ENCODE results near the gene LAMTOR5.
"Not testable (repeated sequence)": the region's sequence is repeated elsewhere in the genome, so short reads cannot be mapped to it uniquely, and the experiment has no call there.

The LAMTOR5 gene

GRCh38 chr1:110403805-110404204 lies 3.7 kb downstream of the LAMTOR5 start:
- Histone ChIP-seq H3K4me3 (no peak overlapping the region), H3K27me3 (no peaks in the 10 kb centered on the region), H3K4me1 (peaks cover 0 to 24% (median 14%) of the 10 kb centered on the region in 4 donors), H3K27ac (no peak overlapping the region), H3K36me3 (peaks cover 56 to 68% (median 60%) of the 10 kb centered on the region in 3 donors), H3K9me3 (no peaks in the 10 kb centered on the region)
- intact Hi-C loops (cut with DNase I; ENCODE audit: low total_unique reads): no loop called here
- DNase-seq: no peak
- no peak for TF ChIP-seq CTCF (IDR thresholded peaks at IDR 0.05)

GRCh38 chr1:110396259-110396958 lies 11.1 kb downstream of the LAMTOR5 start:
- intact Hi-C loops (cut with DNase I; ENCODE audit: low total_unique reads); H3K4me3 ChIP-seq; H3K4me1 ChIP-seq; H3K27me3 ChIP-seq; DNase-seq; H3K9me3 ChIP-seq; H3K27ac ChIP-seq: not testable (repeated sequence)
- peaks cover 18 to 64% (median 32%) of the 10 kb centered on the region in 3 donors for H3K36me3 ChIP-seq

GRCh38 chr1:110394493-110394820 lies 13.0 kb downstream of the LAMTOR5 start:
- intact Hi-C loops (cut with DNase I; ENCODE audit: low total_unique reads): loop anchor here (5.0 kb wide), 1 partner anchor 57 kb away; the partner anchor contains the start of gene RBM15
- peaks cover 6 to 44% (median 16%) of the 10 kb centered on the region in 3 donors for H3K36me3 ChIP-seq
- H3K4me1 ChIP-seq: peaks cover 0 to 11% (median 8%) of the 10 kb centered on the region in 4 donors
- no peaks in the 10 kb centered on the region for H3K27me3 ChIP-seq
- no peak for DNase-seq
- no peaks in the 10 kb centered on the region for H3K9me3 ChIP-seq
- no peak for TF ChIP-seq CTCF (IDR thresholded peaks at IDR 0.05)
- no peak overlapping the region for H3K27ac ChIP-seq
- no peak overlapping the region for H3K4me3 ChIP-seq

GRCh38 chr1:110393691-110394492 lies 13.6 kb downstream of the LAMTOR5 start:
- H3K4me3 ChIP-seq: no peak overlapping the region
- H3K4me1 ChIP-seq: peaks cover 0 to 15% (median 10%) of the 10 kb centered on the region in 4 donors
- no peak overlapping the region for H3K27ac ChIP-seq
- intact Hi-C loops (cut with DNase I; ENCODE audit: low total_unique reads): loop anchor here (5.0 kb wide), 1 partner anchor 57 kb away; the partner anchor contains the start of gene RBM15
- no peak for DNase-seq
- H3K36me3 ChIP-seq: peaks cover 6 to 41% (median 15%) of the 10 kb centered on the region in 3 donors
- no peak for TF ChIP-seq CTCF (IDR thresholded peaks at IDR 0.05)
- no peaks in the 10 kb centered on the region for H3K27me3 ChIP-seq
- no peaks in the 10 kb centered on the region for H3K9me3 ChIP-seq

GRCh38 chr1:110393286-110393685 lies 14.2 kb downstream of the LAMTOR5 start:
- Histone ChIP-seq H3K4me1 (peaks cover 0 to 20% (median 13%) of the 10 kb centered on the region in 4 donors), H3K36me3 (peaks cover 4 to 40% (median 15%) of the 10 kb centered on the region in 3 donors), H3K9me3 (no peaks in the 10 kb centered on the region), H3K27ac (no peak overlapping the region), H3K27me3 (no peaks in the 10 kb centered on the region), H3K4me3 (no peak overlapping the region)
- intact Hi-C loops (cut with DNase I; ENCODE audit: low total_unique reads): loop anchor here (5.0 kb wide), 1 partner anchor 56 kb away; the partner anchor contains the start of gene RBM15
- no peak for TF ChIP-seq CTCF (IDR thresholded peaks at IDR 0.05)
- no peak for DNase-seq

Data from tibial artery (tissue), 4 donors.